GM18520 (cell line): ENCODE measurements around the gene NFKBIB.

Experiments
- ATAC-seq: cut with Tn5 transposase; IDR thresholded peaks from one replicate; pipeline ENCODE4 v1.9.1; 2021; ENCODE audit not compliant: unreplicated experiment

The NFKBIB gene

GRCh38 chr19:38904581-38905539, 5.1 kb downstream of the NFKBIB start:
- ATAC-seq = no peak

GRCh38 chr19:38905620-38906019, 5.9 kb downstream of the NFKBIB start:
- no peak for ATAC-seq

GRCh38 chr19:38907227-38907626, 7.5 kb downstream of the NFKBIB start:
- ATAC-seq = no peak

GRCh38 chr19:38907670-38908069, 7.9 kb downstream of the NFKBIB start:
- ATAC-seq = no peak

- no peak for ATAC-seq
Measured at GRCh38 chr19:38908911-38909310, 9.1 kb downstream of the NFKBIB start.

GRCh38 chr19:38910488-38910887, 10.7 kb downstream of the NFKBIB start:
- ATAC-seq = no peak

GRCh38 chr19:38911388-38912001, 11.7 kb downstream of the NFKBIB start:
- no peak for ATAC-seq

GRCh38 chr19:38912600-38913514, 13.1 kb downstream of the NFKBIB start:
- ATAC-seq = no peak

GRCh38 chr19:38913958-38914357, 14.2 kb downstream of the NFKBIB start:
- ATAC-seq = no peak

GRCh38 chr19:38915329-38916321, 15.9 kb downstream of the NFKBIB start:
- ATAC-seq = no peak

- no peak for ATAC-seq
Measured at GRCh38 chr19:38917516-38917915, 17.7 kb downstream of the NFKBIB start.

- no peak for ATAC-seq
Measured at GRCh38 chr19:38917921-38918491, 18.2 kb downstream of the NFKBIB start.

GRCh38 chr19:38918526-38918925, 18.8 kb downstream of the NFKBIB start:
- no peak for ATAC-seq

- no peak for ATAC-seq
Measured at GRCh38 chr19:38919837-38920601, 20.2 kb downstream of the NFKBIB start.

- ATAC-seq = no peak
Measured at GRCh38 chr19:38920602-38921419, 21.0 kb downstream of the NFKBIB start.

- no peak for ATAC-seq
Measured at GRCh38 chr19:38921420-38922274, 21.9 kb downstream of the NFKBIB start.

- no peak for ATAC-seq
Measured at GRCh38 chr19:38922482-38922881, 22.7 kb downstream of the NFKBIB start.
